NAMALWA (cell line): ENCODE data around the gene USP19.

Experiments used
- DNase-seq: peaks from one replicate; pipeline ENCODE4 v3.0.0-alpha.2; 2015; ENCODE audit warnings: low spot score

Gene USP19

GRCh38 chr3:49104427-49105291 lies 16.0 kb downstream of the USP19 start, which contains the start of gene QARS1:
Gene QARS1, minus strand, starts transcription at chr3:49104757. Its CDS starts 24 bp downstream, at chr3:49104733.
- DNase-seq: peak; percentile 88

GRCh38 chr3:49104052-49104426 lies 16.6 kb downstream of the USP19 start:
- no peak for DNase-seq

- DNase-seq: no peak
Observed at GRCh38 chr3:49100046-49100615, 20.5 kb downstream of the USP19 start.

GRCh38 chr3:49098910-49099630 lies 21.6 kb downstream of the USP19 start:
- DNase-seq: no peak

GRCh38 chr3:49098429-49098828 lies 22.2 kb downstream of the USP19 start:
- no peak for DNase-seq

GRCh38 chr3:49093853-49094767 lies 26.5 kb downstream of the USP19 start, which contains the start of gene QRICH1:
Gene QRICH1, minus strand, starts transcription at chr3:49094071. Its CDS starts 17,054 bp downstream, at chr3:49077017.
- DNase-seq: peak; percentile 96

GRCh38 chr3:49092938-49093852 lies 27.4 kb downstream of the USP19 start:
- DNase-seq: peak; percentile 81

- DNase-seq: no peak
Observed at GRCh38 chr3:49081429-49081828, 39.2 kb downstream of the USP19 start.

- no peak for DNase-seq
Observed at GRCh38 chr3:49079270-49079669, 41.4 kb downstream of the USP19 start.

GRCh38 chr3:49076646-49077045 lies 44.0 kb downstream of the USP19 start:
- DNase-seq: no peak

GRCh38 chr3:49076116-49076515 lies 44.5 kb downstream of the USP19 start:
- no peak for DNase-seq
